Thyroid gland (tissue), 4 donors: ENCODE results near the gene MDGA2.

Source experiments
- CTCF ChIP-seq, 6 experiments: fragments of 200-600 bp in 3 of 6; fragments of 450-650 bp in 3 of 6; sonication (generic) in 3 of 6; IDR thresholded peaks; one replicate each; pipeline ENCODE4 v1.5.1; 2016 to 2019; ENCODE audit warnings: antibody characterized with exemption in 6 of 6, mild to moderate bottlenecking in 2 of 6, inconsistent platforms in 1 of 6, moderate library complexity in 1 of 6
- POLR2A ChIP-seq, 2 donors: fragments of 450-650 bp; IDR thresholded peaks; one replicate each; pipeline ENCODE4 v1.6.1; 2017; ENCODE audit warnings: antibody characterized with exemption in 2 of 2, mild to moderate bottlenecking in 2 of 2, moderate library complexity in 1 of 2

GRCh38 chr14:47057364-47057763 is 618.0 kb downstream of the MDGA2 start:
- TF ChIP-seq CTCF (IDR thresholded peaks at IDR 0.05): no peak
- no peak for TF ChIP-seq POLR2A (IDR thresholded peaks at IDR 0.05)
